A549 (cell line): ENCODE data around the gene SH3RF3.

Experiments
- CHD2 ChIP-seq: fragments of 150-350 bp; IDR thresholded peaks from 2 replicates; pipeline ENCODE4 v1.6.1; 2014; ENCODE audit warnings: low read length; ENCODE audit not compliant: partially characterized antibody
- CHD4 ChIP-seq: fragments of 200-600 bp; sonication (generic); IDR thresholded peaks from 2 replicates; pipeline ENCODE4 v1.6.1; 2016; ENCODE audit warnings: antibody characterized with exemption, mild to moderate bottlenecking, borderline replicate concordance
- CTCF ChIP-seq: fragments of >200 bp; sonication (Bioruptor Twin); formaldehyde crosslinking; IDR thresholded peaks from 3 replicates; pipeline ENCODE4 v1.5.1; 2016
- EHMT2 ChIP-seq: fragments of 200-600 bp; sonication (generic); IDR thresholded peaks from 2 replicates; pipeline ENCODE4 v1.6.1; 2016; ENCODE audit warnings: antibody characterized with exemption, low read depth, mild to moderate bottlenecking, moderate library complexity
- EP300 ChIP-seq, 2 experiments: fragments of >200 bp; sonication (Bioruptor Twin); formaldehyde crosslinking; IDR thresholded peaks; 2 replicates in 1 of 2; 3 replicates in 1 of 2; pipeline ENCODE4 v1.6.1; 2016 to 2017
- ESRRA ChIP-seq: fragments of 150-350 bp; IDR thresholded peaks from 2 replicates; pipeline ENCODE4 v1.6.1; 2014; ENCODE audit warnings: mild to moderate bottlenecking, low read length, borderline replicate concordance
- GATA3 ChIP-seq: IDR thresholded peaks from 2 replicates; pipeline ENCODE4 v1.6.1; 2012; ENCODE audit warnings: borderline replicate concordance
- HDAC2 ChIP-seq: fragments of 200-600 bp; sonication (generic); IDR thresholded peaks from 2 replicates; pipeline ENCODE4 v1.6.1; 2016
- HOXA7 ChIP-seq: fragments of 250-450 bp; sonication (Bioruptor Pico); IDR thresholded peaks from 2 replicates; pipeline ENCODE4 v1.5.0; 2020; ENCODE audit warnings: mild to moderate bottlenecking, moderate library complexity
- MAZ ChIP-seq: fragments of 150-350 bp; IDR thresholded peaks from 2 replicates; pipeline ENCODE4 v1.6.1; 2014; ENCODE audit warnings: antibody characterized with exemption, low read depth, low read length, borderline replicate concordance
- NPAS2 ChIP-seq: fragments of 250-450 bp; sonication (Bioruptor Pico); IDR thresholded peaks from 2 replicates; pipeline ENCODE4 v1.8.0; 2022; ENCODE audit warnings: mild to moderate bottlenecking, moderate library complexity, borderline replicate concordance
- ZSCAN20 ChIP-seq: fragments of 250-450 bp; sonication (Bioruptor Pico); IDR thresholded peaks from 2 replicates; pipeline ENCODE4 v1.8.0; 2022; ENCODE audit warnings: mild to moderate bottlenecking, moderate library complexity
- TF ChIP-seq, protein P1 (sequence below): fragments of 450-650 bp; IDR thresholded peaks from 2 replicates; pipeline ENCODE4 v1.6.1; 2014; ENCODE audit warnings: antibody characterized with exemption

- TF ChIP-seq ESRRA (no peak), HDAC2 (no peak), CTCF (no peak), CHD2 (no peak), ZSCAN20 (CRISPR knock-in tag) (no peak), MAZ (no peak), EP300 (IDR thresholded peaks at IDR 0.05) (no peak), CHD4 (no peak), GATA3 (no peak), NPAS2 (CRISPR knock-in tag) (no peak), EHMT2 (no peak), HOXA7 (CRISPR knock-in tag) (no peak)
- TF ChIP-seq, protein P1, sequence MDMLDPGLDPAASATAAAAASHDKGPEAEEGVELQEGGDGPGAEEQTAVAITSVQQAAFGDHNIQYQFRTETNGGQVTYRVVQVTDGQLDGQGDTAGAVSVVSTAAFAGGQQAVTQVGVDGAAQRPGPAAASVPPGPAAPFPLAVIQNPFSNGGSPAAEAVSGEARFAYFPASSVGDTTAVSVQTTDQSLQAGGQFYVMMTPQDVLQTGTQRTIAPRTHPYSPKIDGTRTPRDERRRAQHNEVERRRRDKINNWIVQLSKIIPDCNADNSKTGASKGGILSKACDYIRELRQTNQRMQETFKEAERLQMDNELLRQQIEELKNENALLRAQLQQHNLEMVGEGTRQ, result no peak
Measured at GRCh38 chr2:109410039-109410815, 281.2 kb downstream of the SH3RF3 start.
